Measurements from ENCODE around the gene PDK2.
"Not testable (repeated sequence)": the region's sequence is repeated elsewhere in the genome, so short reads cannot be mapped to it uniquely, and the experiment has no call there.

The PDK2 gene

GRCh38 chr17:50059256-50059655, 35.9 kb upstream of the PDK2 start:
- no peak for DNase-seq

GRCh38 chr17:50059759-50060273, 35.3 kb upstream of the PDK2 start:
- peak in 1 of 2 experiments; percentile 45 for DNase-seq

- DNase-seq = peak; percentile 52 to 70
These were observed 34.0 kb upstream of the PDK2 start for GRCh38 chr17:50060951-50061712.

GRCh38 chr17:50061713-50062045, 33.5 kb upstream of the PDK2 start:
- DNase-seq = not testable (repeated sequence)

GRCh38 chr17:50062293-50063243, 32.6 kb upstream of the PDK2 start:
- peak; percentile 96 to 98 for DNase-seq

- peak in 1 of 2 experiments; percentile 39 for DNase-seq
These were observed 31.4 kb upstream of the PDK2 start for GRCh38 chr17:50063561-50064252.

DNA sequence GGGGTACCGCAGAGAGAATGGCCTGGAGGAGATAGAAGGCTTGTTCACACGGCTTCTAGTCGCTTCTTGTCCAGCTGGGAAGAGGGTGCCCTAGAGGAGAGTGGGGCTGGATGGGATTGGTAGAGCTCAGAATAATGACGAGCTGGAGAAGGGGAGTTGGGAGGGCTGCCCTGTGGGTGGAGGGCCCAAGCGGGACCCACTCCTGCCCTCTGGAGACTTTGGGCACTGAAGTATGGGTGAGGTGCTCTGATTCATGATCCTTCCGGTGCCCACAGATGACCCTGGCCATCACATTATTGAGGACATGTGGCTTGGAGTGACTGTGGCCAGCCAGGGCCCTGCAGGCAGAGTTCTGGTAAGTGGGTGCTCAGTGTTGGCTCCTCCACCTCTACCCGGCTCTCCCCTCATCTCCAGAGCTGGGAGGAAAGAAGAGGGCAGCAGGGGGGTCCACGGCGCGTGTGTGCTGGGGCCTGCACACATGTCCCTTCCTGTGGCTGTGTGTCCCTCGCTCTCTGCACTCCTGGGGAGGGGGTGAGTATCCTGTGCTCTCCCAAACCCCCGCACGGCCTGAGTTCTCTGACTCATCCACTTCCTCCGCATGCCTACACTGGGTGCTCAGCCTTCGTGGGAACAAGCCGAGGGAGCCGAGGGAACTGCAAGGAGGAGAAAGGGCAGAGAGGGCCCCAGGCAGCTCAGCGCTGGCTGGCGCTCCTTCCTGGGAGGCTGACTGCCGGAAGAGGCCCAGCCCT, 30.7 kb upstream of the PDK2 start:
- peak; percentile 85 to 95 for DNase-seq

GRCh38 chr17:50065056-50065455, 30.1 kb upstream of the PDK2 start:
- no peak for DNase-seq

GRCh38 chr17:50066995-50067394, 28.2 kb upstream of the PDK2 start:
- no peak for DNase-seq

GRCh38 chr17:50067996-50068395, 27.2 kb upstream of the PDK2 start:
- no peak for DNase-seq

DNA sequence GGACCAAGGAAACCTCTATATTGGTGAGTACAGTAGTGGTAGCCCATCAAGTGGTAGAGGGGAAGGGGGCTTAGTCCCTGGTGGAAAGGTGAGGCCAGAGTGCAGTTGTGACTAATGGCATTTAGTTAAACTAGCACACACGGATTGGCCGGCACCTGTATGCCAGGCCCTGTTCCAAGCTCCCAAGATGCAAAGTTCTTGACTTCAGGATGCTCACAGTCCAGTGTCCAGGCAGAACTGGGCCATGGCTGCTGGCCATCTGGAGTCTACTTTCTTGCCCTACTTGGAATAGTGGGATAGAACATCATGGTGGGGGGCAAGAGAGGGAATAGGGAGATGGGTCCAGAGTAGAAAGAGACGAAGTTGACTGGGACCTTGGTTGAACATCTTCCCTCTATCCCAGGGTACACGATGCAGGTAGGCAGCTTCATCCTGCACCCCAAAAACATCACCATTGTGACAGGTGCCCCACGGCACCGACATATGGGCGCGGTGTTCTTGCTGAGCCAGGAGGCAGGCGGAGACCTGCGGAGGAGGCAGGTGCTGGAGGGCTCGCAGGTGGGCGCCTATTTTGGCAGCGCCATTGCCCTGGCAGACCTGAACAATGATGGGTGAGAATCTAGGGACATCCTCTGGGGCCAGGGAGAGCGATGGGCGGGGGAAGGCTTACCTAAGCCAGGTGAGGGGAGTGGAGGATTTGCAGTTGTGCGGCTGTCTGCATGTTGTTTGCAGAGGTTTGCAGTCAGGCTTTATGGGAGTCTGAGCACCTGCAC, 24.1 kb upstream of the PDK2 start:
- DNase-seq = no peak

DNA sequence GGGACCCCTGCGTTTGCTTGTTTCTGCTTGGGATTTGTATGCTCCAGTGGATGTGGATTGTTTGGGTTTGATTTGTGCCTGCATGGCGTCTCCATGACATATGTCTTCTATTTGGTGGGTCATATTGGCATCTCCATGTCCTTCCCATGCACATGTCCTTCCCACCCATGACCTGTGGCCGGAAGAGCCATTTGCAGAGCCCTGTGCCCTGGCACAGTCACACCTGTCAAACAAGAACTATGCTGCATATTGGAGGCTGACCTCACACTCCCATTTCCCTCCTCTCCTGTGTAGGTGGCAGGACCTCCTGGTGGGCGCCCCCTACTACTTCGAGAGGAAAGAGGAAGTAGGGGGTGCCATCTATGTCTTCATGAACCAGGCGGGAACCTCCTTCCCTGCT, 23.5 kb upstream of the PDK2 start:
- DNase-seq = no peak

- DNase-seq = no peak
These were observed 23.0 kb upstream of the PDK2 start for GRCh38 chr17:50072130-50072529.

DNA sequence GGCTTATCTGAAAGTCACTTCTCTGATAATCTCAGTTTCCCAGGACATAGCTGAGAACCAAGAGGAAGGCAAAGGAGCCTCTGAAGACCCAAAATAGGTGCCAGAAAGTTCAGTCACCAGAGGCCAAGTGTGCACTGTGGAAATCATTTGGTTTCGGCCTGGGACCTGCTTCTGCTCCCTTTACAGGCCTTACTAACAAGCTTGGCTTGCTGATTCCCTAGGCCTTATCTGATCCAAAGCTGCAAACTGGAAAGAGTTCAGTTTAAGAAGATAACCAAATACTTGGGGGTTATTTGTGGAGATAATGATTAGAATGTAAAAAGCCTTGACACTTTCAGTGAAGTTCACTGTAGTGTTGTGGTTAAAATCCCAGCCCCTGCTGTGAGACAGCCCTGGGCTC, 22.2 kb upstream of the PDK2 start:
- DNase-seq = no peak

GRCh38 chr17:50074227-50074626, 20.9 kb upstream of the PDK2 start:
- DNase-seq = no peak

DNA sequence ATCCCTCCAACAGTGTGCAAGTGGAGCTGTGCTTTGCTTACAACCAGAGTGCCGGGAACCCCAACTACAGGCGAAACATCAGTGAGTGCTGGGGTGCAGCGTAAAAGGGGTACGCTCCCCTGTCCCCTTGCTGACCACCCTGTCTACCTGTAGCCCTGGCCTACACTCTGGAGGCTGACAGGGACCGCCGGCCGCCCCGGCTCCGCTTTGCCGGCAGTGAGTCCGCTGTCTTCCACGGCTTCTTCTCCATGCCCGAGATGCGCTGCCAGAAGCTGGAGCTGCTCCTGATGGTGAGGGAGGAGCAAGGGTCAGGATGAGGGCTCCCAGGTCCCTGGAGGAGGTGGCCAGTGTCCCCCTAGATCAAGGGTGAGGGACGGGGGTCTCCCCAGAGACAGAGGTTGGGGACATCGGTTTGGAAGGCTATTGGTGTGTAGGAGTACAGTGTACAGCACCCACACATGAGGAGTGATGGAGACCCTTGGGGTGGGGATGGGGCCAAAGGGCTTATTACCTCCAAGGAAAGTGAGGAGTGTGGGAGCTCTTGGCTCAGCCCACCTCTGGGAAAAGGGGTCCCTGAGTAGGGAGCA, 19.6 kb upstream of the PDK2 start:
- DNase-seq = no peak

- no peak for DNase-seq
These were observed 18.9 kb upstream of the PDK2 start for GRCh38 chr17:50076221-50076590.

DNA sequence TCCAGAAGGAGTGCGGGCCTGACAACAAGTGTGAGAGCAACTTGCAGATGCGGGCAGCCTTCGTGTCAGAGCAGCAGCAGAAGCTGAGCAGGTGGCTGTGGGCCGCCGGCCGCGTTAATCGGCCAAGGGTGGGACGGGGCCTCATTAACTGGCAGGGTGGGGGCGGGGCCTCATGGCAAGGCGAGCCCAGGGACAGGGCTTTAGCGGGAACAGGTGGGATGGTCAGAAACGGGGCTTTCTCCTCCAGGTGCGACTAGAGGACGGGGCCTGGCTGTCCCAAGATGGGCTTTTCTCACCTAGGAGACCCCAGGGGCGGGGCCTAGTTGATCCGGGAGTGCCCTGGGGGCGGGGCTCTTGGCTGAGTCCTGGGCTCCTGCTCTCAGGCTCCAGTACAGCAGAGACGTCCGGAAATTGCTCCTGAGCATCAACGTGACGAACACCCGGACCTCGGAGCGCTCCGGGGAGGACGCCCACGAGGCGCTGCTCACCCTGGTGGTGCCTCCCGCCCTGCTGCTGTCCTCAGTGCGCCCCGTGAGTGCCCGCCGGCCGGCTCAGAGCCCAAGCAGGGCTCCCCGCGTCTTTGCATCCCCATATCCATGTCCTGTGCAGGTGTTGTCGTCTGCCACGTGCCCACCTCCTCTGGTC, 18.4 kb upstream of the PDK2 start:
- no peak for DNase-seq

DNA sequence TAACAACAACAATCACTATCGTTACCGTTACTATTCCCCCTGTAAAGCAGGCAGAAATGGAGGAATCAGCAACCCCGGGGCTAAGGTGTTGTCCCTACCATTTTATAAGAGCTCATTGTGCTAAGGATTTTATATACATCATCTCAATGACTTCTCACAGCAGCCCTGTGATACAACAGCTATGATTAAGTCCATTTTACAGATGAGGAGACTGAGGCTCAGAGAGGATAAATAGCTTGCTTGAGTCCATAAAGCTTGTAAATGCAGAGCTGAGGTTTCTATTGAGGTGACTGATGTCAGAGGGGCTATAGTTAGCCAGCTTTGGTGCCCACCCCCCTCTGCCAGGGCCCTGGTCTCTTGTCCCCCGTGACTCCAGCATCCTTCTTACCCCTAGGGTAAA, 16.7 kb upstream of the PDK2 start:
- no peak for DNase-seq

DNA sequence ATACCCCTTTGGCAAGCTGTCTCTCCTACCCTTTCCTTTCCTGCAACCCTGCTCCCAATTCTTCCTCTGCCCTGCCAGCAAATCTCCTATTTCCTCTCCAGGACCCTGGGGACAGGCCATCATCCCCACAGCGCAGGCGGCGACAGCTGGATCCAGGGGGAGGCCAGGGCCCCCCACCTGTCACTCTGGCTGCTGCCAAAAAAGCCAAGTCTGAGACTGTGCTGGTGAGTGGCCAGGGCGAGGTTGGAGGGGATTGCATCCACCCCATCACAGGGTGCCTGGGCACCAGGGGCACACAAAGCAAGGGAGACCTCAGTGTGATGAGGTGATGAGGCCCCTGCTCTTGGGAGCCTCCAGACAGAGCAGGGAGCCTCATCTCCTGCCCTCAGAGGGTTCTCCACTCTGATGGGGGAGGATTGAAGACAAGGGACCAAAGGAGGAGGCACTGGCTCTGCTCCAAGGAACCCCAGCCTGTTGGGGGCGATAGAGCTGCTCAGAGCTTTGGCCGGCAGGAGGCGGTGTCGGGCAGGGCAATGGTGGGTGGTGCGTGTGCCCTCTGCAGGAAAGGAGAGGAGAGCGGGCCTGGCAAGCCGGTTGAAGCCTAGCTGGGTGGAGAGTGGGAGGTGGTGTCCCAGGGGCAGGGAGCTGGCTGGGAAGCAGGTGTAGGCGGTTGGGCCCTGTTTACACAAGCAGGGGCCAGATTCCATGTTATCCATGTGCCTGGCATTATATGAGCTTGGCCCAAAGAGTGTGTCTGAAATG, 15.6 kb upstream of the PDK2 start:
- DNase-seq = peak in 1 of 2 experiments; percentile 46
